Measurements from ENCODE around the gene LCOR. TPM values are rescaled to one million over a fixed set of nuclear protein-coding genes. Genes with fewer than 3 reads are reported as not detected.

The LCOR gene
- total RNA-seq, 1 donor: 58.7 TPM

GRCh38 chr10:96978621-96979154, 146.6 kb downstream of the LCOR start:
- H3K4me3 ChIP-seq (ENCODE audit: low read depth, low read length): no peak overlapping the region
- no peak for DNase-seq (ENCODE audit: low read depth)
- TF ChIP-seq CTCF (IDR thresholded peaks at IDR 0.05; ENCODE audit: insufficient read depth, low read depth, low read length): no peak

GRCh38 chr10:96982149-96982930, 150.2 kb downstream of the LCOR start:
- no peak for TF ChIP-seq CTCF (IDR thresholded peaks at IDR 0.05; ENCODE audit: insufficient read depth, low read depth, low read length)
- no peak for DNase-seq (ENCODE audit: low read depth)
- H3K4me3 ChIP-seq (ENCODE audit: low read depth, low read length): no peak overlapping the region

GRCh38 chr10:96984541-96985131, 152.5 kb downstream of the LCOR start:
- no peak overlapping the region for H3K4me3 ChIP-seq (ENCODE audit: low read depth, low read length)
- no peak for DNase-seq (ENCODE audit: low read depth)
- TF ChIP-seq CTCF (IDR thresholded peaks at IDR 0.05; ENCODE audit: insufficient read depth, low read depth, low read length): no peak

- H3K4me3 ChIP-seq (ENCODE audit: low read depth, low read length): no peak overlapping the region
- no peak for DNase-seq (ENCODE audit: low read depth)
- TF ChIP-seq CTCF (IDR thresholded peaks at IDR 0.05; ENCODE audit: insufficient read depth, low read depth, low read length): no peak
Observed at GRCh38 chr10:96986200-96986856, 154.2 kb downstream of the LCOR start.

GRCh38 chr10:96987141-96987841, 155.2 kb downstream of the LCOR start:
- TF ChIP-seq CTCF (IDR thresholded peaks at IDR 0.05; ENCODE audit: insufficient read depth, low read depth, low read length): no peak
- no peak for DNase-seq (ENCODE audit: low read depth)
- H3K4me3 ChIP-seq (ENCODE audit: low read depth, low read length): no peak overlapping the region

GRCh38 chr10:96987842-96988175, 155.7 kb downstream of the LCOR start:
- TF ChIP-seq CTCF (IDR thresholded peaks at IDR 0.05; ENCODE audit: insufficient read depth, low read depth, low read length): no peak
- H3K4me3 ChIP-seq (ENCODE audit: low read depth, low read length): no peak overlapping the region
- no peak for DNase-seq (ENCODE audit: low read depth)

Data from fibroblast of villous mesenchyme (primary cell).